Lower lobe of right lung (tissue), 2 donors: Measurements from ENCODE around the gene ESR1. TPM values are rescaled to one million over a fixed set of nuclear protein-coding genes. Genes with fewer than 3 reads are reported as not detected.
"Not testable (repeated sequence)": the region's sequence is repeated elsewhere in the genome, so short reads cannot be mapped to it uniquely, and the experiment has no call there.

Experiments
- ATAC-seq, 2 donors: fragments of 200-7000 bp; cut with Tn5 transposase; one replicate each; pipeline ENCODE4 v1.9.1; 2020 to 2022; ENCODE audit warnings: mild to moderate bottlenecking in 2 of 2, moderate library complexity in 2 of 2
- DNase-seq: peaks from one replicate; pipeline ENCODE4 v3.0.0-alpha.2; 2020
- H3K27ac ChIP-seq: fragments of 200-600 bp; one replicate; pipeline ENCODE4 v1.8.0; 2022
- H3K27me3 ChIP-seq: fragments of 200-600 bp; one replicate; pipeline ENCODE4 v1.8.0; 2022; ENCODE audit warnings: low read depth
- H3K36me3 ChIP-seq: fragments of 200-600 bp; one replicate; pipeline ENCODE4 v1.8.0; 2022; ENCODE audit warnings: mild to moderate bottlenecking
- H3K4me1 ChIP-seq: fragments of 200-600 bp; one replicate; pipeline ENCODE4 v1.8.0; 2022
- H3K4me3 ChIP-seq: fragments of 200-600 bp; one replicate; pipeline ENCODE4 v1.8.0; 2022; ENCODE audit warnings: mild to moderate bottlenecking
- H3K9me3 ChIP-seq: fragments of 200-600 bp; one replicate; pipeline ENCODE4 v1.8.0; 2022
- intact Hi-C: fragments of 100-400 bp; cut with DNase I; formaldehyde crosslinking; loops from one replicate; pipeline ENCODE4 v1.11.0; 2022
- total RNA-seq: library from RNA; stranded (reverse); fragmentation: NEBNext Ultra II Directional; extraction: Animal tissue kit (Norgen Biotek cat#: 25700); gene quantifications from one replicate; pipeline ENCODE4 v1.2.1, GENCODE V29; 2021
- TF ChIP-seq, protein P1 (sequence below): fragments of 200-600 bp; IDR thresholded peaks from one replicate; pipeline ENCODE4 v1.8.0; 2022; ENCODE audit warnings: antibody characterized with exemption, mild to moderate bottlenecking
- donor health status: DM: no; HTN: yes; CAD: no; lungs with severe emphysema.

The ESR1 gene
- total RNA-seq, 1 donor from 2014 or later = 3.7 TPM

DNA sequence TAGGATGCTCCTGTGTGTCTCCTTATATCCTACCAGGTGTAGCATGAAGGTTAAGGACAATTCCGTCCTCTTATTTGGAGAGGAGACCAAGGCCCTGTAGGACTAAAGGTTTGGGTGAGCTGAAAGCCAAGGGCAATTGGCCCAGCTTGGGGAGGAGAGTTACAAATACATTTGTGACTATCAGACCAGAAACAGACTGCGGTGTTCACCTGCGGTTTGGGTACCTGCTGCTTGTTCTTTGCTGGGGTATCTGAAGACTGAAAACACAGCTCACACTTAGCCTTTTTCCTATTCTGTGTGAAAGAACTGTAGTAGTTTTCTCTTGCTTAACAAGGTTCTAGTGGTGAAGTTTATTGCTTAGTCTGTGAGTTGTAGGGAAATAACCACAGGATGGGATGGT lies 55.0 kb downstream of the ESR1 start:
- Histone ChIP-seq H3K27ac (no peak overlapping the region), H3K4me3 (no peak overlapping the region)
- no peak for ATAC-seq

DNA sequence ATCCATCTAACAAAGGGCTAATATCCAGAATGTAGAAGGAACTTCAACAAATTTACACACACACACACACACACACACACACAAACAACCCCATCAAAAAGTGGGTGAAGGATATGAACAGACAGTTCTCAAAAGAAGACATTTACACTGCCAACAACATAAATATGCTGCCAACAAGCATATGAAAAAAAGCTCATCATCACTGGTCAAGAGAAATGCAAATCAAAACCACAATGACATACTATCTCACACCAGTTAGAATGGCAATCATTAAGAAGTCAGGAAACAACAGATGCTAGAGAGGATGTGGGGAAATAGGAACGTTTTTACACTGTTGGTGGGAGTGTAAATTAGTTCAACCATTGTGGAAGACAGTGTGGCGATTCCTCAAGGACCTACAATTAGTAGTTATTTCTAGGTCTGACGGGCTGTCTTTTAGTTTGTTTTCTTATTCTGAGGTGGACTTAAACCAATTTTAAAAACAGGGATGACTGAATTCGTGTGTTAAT lies 59.9 kb downstream of the ESR1 start:
- H3K36me3 ChIP-seq, ATAC-seq, intact Hi-C loops, H3K27me3 ChIP-seq, H3K4me3 ChIP-seq, H3K9me3 ChIP-seq, DNase-seq, H3K4me1 ChIP-seq, H3K27ac ChIP-seq: not testable (repeated sequence)

More for the DNA sequence above, 55.0 kb downstream of the ESR1 start:
- Histone ChIP-seq H3K4me1 (no peaks in the 10 kb centered on the region), H3K27me3 (no peaks in the 10 kb centered on the region), H3K9me3 (no peaks in the 10 kb centered on the region), H3K36me3 (no peaks in the 10 kb centered on the region)
- intact Hi-C loops = no loop called here
- no peak for DNase-seq
- TF ChIP-seq, protein P1, sequence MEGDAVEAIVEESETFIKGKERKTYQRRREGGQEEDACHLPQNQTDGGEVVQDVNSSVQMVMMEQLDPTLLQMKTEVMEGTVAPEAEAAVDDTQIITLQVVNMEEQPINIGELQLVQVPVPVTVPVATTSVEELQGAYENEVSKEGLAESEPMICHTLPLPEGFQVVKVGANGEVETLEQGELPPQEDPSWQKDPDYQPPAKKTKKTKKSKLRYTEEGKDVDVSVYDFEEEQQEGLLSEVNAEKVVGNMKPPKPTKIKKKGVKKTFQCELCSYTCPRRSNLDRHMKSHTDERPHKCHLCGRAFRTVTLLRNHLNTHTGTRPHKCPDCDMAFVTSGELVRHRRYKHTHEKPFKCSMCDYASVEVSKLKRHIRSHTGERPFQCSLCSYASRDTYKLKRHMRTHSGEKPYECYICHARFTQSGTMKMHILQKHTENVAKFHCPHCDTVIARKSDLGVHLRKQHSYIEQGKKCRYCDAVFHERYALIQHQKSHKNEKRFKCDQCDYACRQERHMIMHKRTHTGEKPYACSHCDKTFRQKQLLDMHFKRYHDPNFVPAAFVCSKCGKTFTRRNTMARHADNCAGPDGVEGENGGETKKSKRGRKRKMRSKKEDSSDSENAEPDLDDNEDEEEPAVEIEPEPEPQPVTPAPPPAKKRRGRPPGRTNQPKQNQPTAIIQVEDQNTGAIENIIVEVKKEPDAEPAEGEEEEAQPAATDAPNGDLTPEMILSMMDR = no peak

DNA sequence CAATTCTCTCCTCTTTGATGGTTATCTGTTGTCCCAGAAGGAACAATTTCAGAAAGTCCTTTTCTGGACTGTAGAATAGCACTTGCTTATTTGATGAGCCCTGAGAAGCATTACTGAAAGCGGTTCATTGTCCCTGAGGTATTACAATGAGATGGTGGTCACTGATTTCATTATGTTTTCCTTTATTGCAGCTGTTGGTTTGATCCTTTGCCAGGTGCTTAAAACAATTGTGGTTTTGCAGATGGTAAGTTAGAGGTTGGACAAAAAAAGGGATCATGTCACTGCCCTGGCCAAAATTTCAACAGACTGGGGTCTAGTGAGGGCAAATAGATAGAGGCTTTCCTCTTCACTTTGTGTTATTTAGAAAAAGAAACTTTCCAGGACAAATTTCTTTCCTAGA lies 61.9 kb downstream of the ESR1 start:
- Histone ChIP-seq H3K4me3 (no peak overlapping the region), H3K9me3 (no peaks in the 10 kb centered on the region), H3K27ac (no peak overlapping the region), H3K27me3 (no peaks in the 10 kb centered on the region), H3K4me1 (no peaks in the 10 kb centered on the region), H3K36me3 (no peaks in the 10 kb centered on the region)
- ATAC-seq = no peak
- no peak for DNase-seq
- TF ChIP-seq, protein P1 = no peak
- intact Hi-C loops = no loop called here

DNA sequence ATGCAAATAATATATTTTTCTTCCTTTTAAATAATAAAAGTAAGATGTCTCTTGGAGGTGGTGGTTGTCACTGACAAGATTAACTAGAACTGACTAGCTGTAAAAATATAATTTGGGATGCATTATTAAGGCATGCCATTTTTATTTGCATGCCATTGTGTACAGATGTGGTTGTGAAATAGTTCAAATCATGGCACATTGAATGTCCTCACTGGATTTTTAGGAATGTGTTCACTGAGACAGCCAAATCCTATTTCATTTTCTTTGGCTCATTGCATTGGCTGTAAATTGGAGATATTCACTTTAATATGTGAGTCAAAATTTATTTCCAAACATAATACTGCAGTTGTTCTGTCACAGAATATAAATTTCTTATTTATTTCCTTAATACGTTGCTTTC lies 62.3 kb downstream of the ESR1 start:
- H3K4me3 ChIP-seq = no peak overlapping the region
- no peak for DNase-seq
- TF ChIP-seq, protein P1 = no peak
- intact Hi-C loops = no loop called here
- no peak for ATAC-seq
- H3K27me3 ChIP-seq = no peaks in the 10 kb centered on the region
- H3K4me1 ChIP-seq = no peaks in the 10 kb centered on the region
- H3K9me3 ChIP-seq = no peaks in the 10 kb centered on the region
- H3K36me3 ChIP-seq = no peaks in the 10 kb centered on the region
- H3K27ac ChIP-seq = no peak overlapping the region

DNA sequence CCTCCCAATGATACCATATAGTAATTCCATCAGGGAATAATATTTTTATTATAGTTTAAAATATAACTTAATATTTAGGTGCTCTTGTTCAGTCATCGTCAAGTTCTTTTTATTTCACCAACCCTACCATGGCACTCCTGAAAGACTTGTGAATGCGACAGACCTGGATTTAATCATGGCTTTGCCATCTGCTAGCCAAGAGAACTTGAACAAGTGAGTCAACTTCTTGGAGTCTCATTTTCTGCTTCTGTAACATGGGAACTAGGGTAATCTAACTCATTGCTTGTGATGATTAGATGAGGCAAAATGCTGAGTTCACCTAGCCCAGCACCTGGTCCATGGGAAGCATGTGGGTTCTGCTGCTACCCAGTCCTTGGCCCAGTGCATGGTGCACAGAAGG lies 62.9 kb downstream of the ESR1 start:
- TF ChIP-seq, protein P1 = no peak
- no peak overlapping the region for H3K4me3 ChIP-seq
- no peaks in the 10 kb centered on the region for H3K4me1 ChIP-seq
- H3K9me3 ChIP-seq = no peaks in the 10 kb centered on the region
- H3K27me3 ChIP-seq = no peaks in the 10 kb centered on the region
- intact Hi-C loops = no loop called here
- no peak for DNase-seq
- no peak overlapping the region for H3K27ac ChIP-seq
- no peak for ATAC-seq
- H3K36me3 ChIP-seq = no peaks in the 10 kb centered on the region

DNA sequence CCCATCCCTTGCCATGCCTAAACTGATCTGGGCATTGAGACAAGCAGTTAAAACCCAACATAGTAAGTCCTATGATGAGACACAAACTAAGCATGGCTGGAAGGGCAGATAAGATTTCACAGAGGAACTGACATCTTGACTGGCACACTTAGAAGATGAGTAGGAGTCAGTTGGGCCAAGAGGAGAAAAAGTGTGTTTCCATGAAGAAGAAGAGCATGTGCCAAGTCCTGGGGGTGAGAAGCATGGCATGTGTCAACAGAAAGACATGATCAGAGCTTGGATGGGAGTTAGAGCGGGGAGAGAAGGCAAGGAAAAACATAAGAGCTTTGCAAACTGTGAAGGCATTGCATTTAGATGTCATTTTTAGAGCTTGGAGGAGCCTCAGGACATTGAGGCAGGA lies 68.0 kb downstream of the ESR1 start:
- intact Hi-C loops = no loop called here
- no peaks in the 10 kb centered on the region for H3K4me1 ChIP-seq
- H3K9me3 ChIP-seq = no peaks in the 10 kb centered on the region
- TF ChIP-seq, protein P1 = no peak
- no peaks in the 10 kb centered on the region for H3K27me3 ChIP-seq
- H3K27ac ChIP-seq = no peak overlapping the region
- DNase-seq (no peak), ATAC-seq (no peak)
- no peak overlapping the region for H3K4me3 ChIP-seq
- H3K36me3 ChIP-seq = no peaks in the 10 kb centered on the region
